Right lobe of liver (tissue), 6 donors: ENCODE measurements around the gene JAZF1. TPM values are rescaled to one million over a fixed set of nuclear protein-coding genes. Genes with fewer than 3 reads are reported as not detected.
A peak's percentile ranks its signal among the peaks of the same experiment; 100 is the strongest.

ENCODE experiments used
- ATAC-seq, 4 donors: fragments of 200-7000 bp; cut with Tn5 transposase; one replicate each; pipeline ENCODE4 v1.9.1; 2020; ENCODE audit warnings: mild to moderate bottlenecking in 4 of 4, moderate library complexity in 4 of 4
- DNase-seq, 3 donors: peaks; one replicate each; pipeline ENCODE4 v3.0.0-alpha.2; 2020
- H3K27ac ChIP-seq, 3 donors: fragments of 200-600 bp; one replicate each; pipeline ENCODE4 v1.8.0; 2022
- H3K27me3 ChIP-seq, 2 donors: fragments of 200-600 bp; one replicate each; pipeline ENCODE4 v1.8.0; 2022
- H3K36me3 ChIP-seq, 4 donors: fragments of 200-600 bp; sonication (generic) in 1 of 4; one replicate each; pipeline versions ENCODE4 v1.5.1 to v1.8.0; 2017 to 2022; ENCODE audit warnings: control low read depth in 1 of 4
- H3K4me1 ChIP-seq, 4 donors: fragments of 200-600 bp; sonication (generic) in 1 of 4; one replicate each; pipeline versions ENCODE4 v1.5.1 to v1.8.0; 2017 to 2022; ENCODE audit warnings: control low read depth in 1 of 4
- H3K4me3 ChIP-seq, 3 donors: fragments of 200-600 bp; one replicate each; pipeline ENCODE4 v1.8.0; 2022
- H3K9me3 ChIP-seq, 4 donors: fragments of 200-600 bp; sonication (generic) in 1 of 4; one replicate each; pipeline versions ENCODE4 v1.5.1 to v1.8.0; 2017 to 2022; ENCODE audit warnings: control low read depth in 1 of 4
- POLR2A ChIP-seq: fragments of 450-650 bp; IDR thresholded peaks from one replicate; pipeline ENCODE4 v1.6.1; 2017; ENCODE audit warnings: antibody characterized with exemption, mild to moderate bottlenecking
- WGBS: methylation state at CpG from one replicate; pipeline ENCODE4 v1.1.6; 2018; ENCODE audit warnings: low coverage, low lambda C conversion rate; ENCODE audit not compliant: insufficient coverage; ENCODE audit errors: missing lambda C conversion rate; 5-methylcytosine and 5-hydroxymethylcytosine counted together
- intact Hi-C, 2 donors: fragments of 100-400 bp; cut with DNase I; formaldehyde crosslinking; loops; one replicate each; pipeline versions ENCODE4 v1.11.2 to v1.14.1; 2022
- total RNA-seq, 6 experiments: library from RNA; depleted of rRNA in 2 of 6; stranded (reverse); fragments of >200 nt in 2 of 6; fragmentation: NEBNext Ultra II Directional in 3 of 6; extraction: Animal tissue kit (Norgen Biotek cat#: 25700) in 3 of 6; gene quantifications; one replicate each; pipeline versions ENCODE4 v1.1.0 to v1.2.4, GENCODE V29; 2016 to 2023
- TF ChIP-seq, protein P1 (sequence below), 4 donors: fragments of 200-600 bp in 3 of 4; fragments of 450-650 bp in 1 of 4; IDR thresholded peaks; one replicate each; pipeline versions ENCODE4 v1.5.1 to v1.8.0; 2016 to 2022; ENCODE audit warnings: antibody characterized with exemption in 4 of 4, mild to moderate bottlenecking in 2 of 4
- donor health status: DM: no; HTN: yes; CAD: no.
- donor health status: DM: no; HTN: no; CAD: no.
- donor health status: DM: no; HTN: no; CAD: no.
- donor health status: DM: no; HTN: yes; CAD: no.
- donor health status: DM: no; HTN: yes; CAD: no.

Gene JAZF1
- total RNA-seq, 6 experiments from 2014 or later, result 4.8 to 20.9 (median 6.9) TPM

DNA sequence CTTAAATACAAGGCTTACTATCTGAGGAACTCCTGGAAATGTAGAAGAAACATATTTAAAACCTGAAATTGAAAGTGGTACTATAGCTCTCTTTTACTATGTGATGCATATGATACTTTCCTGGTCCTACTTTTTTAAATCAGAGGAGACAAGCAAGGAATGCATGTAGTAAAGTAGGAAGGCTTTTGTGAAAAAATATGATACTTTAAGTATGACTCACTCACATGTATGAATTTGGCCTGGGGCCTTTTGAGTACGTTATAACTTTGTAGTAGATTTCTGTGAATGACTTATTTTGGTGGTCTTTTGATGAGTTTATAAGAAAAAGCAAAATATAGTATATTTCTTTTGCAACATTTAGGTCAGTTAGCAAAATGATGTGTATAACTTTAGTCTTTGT, 386.8 kb downstream of the JAZF1 start:
- no peaks in the 10 kb centered on the region for H3K4me1 ChIP-seq
- ATAC-seq (no peak), DNase-seq (no peak)
- H3K27me3 ChIP-seq, result no peaks in the 10 kb centered on the region
- H3K27ac ChIP-seq, result no peak overlapping the region
- no peaks in the 10 kb centered on the region for H3K9me3 ChIP-seq
- no peak for TF ChIP-seq POLR2A
- TF ChIP-seq, protein P1, sequence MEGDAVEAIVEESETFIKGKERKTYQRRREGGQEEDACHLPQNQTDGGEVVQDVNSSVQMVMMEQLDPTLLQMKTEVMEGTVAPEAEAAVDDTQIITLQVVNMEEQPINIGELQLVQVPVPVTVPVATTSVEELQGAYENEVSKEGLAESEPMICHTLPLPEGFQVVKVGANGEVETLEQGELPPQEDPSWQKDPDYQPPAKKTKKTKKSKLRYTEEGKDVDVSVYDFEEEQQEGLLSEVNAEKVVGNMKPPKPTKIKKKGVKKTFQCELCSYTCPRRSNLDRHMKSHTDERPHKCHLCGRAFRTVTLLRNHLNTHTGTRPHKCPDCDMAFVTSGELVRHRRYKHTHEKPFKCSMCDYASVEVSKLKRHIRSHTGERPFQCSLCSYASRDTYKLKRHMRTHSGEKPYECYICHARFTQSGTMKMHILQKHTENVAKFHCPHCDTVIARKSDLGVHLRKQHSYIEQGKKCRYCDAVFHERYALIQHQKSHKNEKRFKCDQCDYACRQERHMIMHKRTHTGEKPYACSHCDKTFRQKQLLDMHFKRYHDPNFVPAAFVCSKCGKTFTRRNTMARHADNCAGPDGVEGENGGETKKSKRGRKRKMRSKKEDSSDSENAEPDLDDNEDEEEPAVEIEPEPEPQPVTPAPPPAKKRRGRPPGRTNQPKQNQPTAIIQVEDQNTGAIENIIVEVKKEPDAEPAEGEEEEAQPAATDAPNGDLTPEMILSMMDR (IDR thresholded peaks at IDR 0.05), result no peak
- no peak overlapping the region for H3K4me3 ChIP-seq
- 70% methylated on average over 1 of the region's 1 CpG for WGBS
- H3K36me3 ChIP-seq, result peaks cover 0 to 51% (median 13%) of the 10 kb centered on the region in 4 donors
- intact Hi-C loops, result no loop called here

DNA sequence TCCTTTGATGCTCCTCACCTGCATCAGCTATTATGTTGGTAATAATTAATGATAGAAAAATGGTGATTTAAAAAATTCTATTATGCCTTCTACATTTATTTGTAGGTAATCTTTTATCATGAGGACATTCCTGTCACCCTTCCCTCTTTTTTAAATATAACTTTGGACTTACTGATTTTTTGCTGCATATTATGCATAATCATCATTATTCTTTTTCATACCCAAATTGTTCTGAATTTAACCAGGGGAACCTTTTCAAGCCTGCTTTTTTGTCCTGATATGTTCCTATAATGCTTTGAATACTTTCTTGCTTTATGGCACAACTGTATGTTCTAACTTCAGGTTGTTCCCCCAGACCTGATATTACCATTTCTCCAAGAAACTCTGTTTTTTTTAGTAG, 392.2 kb downstream of the JAZF1 start:
- peaks cover 0 to 5% (median 2%) of the 10 kb centered on the region in 4 donors for H3K4me1 ChIP-seq
- no peak overlapping the region for H3K27ac ChIP-seq
- peaks cover 0 to 46% (median 13%) of the 10 kb centered on the region in 4 donors for H3K36me3 ChIP-seq
- TF ChIP-seq, protein P1 (IDR thresholded peaks at IDR 0.05), result no peak
- TF ChIP-seq POLR2A, result no peak
- no peak overlapping the region for H3K4me3 ChIP-seq
- intact Hi-C loops, result no loop called here
- H3K9me3 ChIP-seq, result no peaks in the 10 kb centered on the region
- ATAC-seq, result no peak
- DNase-seq, result no peak
- no peaks in the 10 kb centered on the region for H3K27me3 ChIP-seq

DNA sequence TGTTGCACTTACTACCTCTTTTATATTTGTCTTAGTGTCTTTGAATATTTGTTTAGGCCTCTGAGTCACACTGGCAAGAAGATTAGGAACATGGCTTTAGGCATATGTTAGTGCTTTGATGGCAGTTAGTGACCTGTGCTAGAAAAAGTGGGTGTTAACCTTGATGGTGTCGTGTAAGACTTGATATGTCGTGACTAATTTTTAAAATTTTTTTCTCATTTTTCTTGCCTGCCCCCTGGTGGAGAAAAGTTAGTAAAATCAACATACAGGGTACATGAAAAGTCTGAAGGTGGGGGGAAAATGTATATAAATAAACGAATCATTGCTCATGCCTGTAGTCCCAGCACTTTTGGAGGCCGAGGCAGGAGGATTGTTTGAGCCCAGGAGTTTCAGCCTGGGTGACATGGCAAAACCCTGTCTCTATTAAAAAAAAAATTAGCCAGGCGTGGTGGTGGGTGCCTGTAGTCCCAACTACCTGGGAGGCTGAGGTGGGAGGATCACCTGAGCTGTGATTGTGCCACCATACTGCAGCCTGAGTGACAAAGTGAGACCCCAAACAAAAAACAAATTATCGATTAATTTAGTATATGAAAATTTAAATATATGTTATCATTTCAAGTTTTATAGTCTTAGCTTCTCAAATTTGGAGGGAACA, 396.1 kb downstream of the JAZF1 start:
- no peak for DNase-seq
- peak in 3 of 4 donors; percentile 28 to 91 (median 78) for ATAC-seq
- Histone ChIP-seq H3K4me3 (no peak overlapping the region), H3K36me3 (peaks cover 0 to 28% (median 8%) of the 10 kb centered on the region in 4 donors), H3K4me1 (peaks cover 0 to 8% (median 4%) of the 10 kb centered on the region in 4 donors), H3K27ac (no peak overlapping the region), H3K9me3 (no peaks in the 10 kb centered on the region), H3K27me3 (no peaks in the 10 kb centered on the region)
- TF ChIP-seq, protein P1 (IDR thresholded peaks at IDR 0.05), result peak; percentile 38 to 56 (median 46)
- no peak for TF ChIP-seq POLR2A
- intact Hi-C loops, result no loop called here
- WGBS, result 54% methylated on average over 6 of the region's 6 CpGs

DNA sequence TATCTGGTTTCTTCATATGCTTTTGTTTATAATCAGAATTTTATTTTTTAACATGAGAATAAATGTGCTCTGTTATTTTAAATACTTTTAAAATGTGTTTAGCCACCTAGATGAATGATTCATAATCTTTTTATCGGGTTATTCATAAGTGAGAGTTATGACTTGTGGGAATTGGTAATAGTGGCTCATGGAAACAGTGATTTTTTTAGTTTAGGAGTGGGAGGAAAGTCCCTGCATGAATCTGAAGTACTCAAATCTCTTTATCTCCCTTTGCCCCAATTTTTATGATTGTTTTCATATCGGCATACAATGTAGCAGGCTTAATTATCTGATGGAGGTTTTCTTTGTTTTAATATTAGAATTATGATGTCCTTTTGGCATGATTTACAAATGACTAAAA, 397.7 kb downstream of the JAZF1 start:
- Histone ChIP-seq H3K4me3 (no peak overlapping the region), H3K27me3 (no peaks in the 10 kb centered on the region), H3K27ac (no peak overlapping the region), H3K9me3 (no peaks in the 10 kb centered on the region), H3K4me1 (peaks cover 0 to 10% (median 4%) of the 10 kb centered on the region in 4 donors), H3K36me3 (peaks cover 0 to 20% (median 8%) of the 10 kb centered on the region in 4 donors)
- no peak for DNase-seq
- 80% methylated on average over 2 of the region's 2 CpGs for WGBS
- no peak for TF ChIP-seq POLR2A
- TF ChIP-seq, protein P1 (IDR thresholded peaks at IDR 0.05), result no peak
- intact Hi-C loops, result no loop called here
- ATAC-seq, result no peak
